ENCODE data around the gene SLK. TPM values are rescaled to one million over a fixed set of nuclear protein-coding genes. Genes with fewer than 3 reads are reported as not detected.

Gene SLK
- total RNA-seq, 1 experiment from 2014 or later: 40.8 TPM

- POLR2A ChIA-PET: no interaction called here
- Histone ChIP-seq H3K36me3 (ENCODE audit: control insufficient read depth, insufficient read depth, low read length) (peaks cover 41% of the 10 kb centered on the region), H3K4me1 (ENCODE audit: control insufficient read depth, insufficient read depth, low read length) (no peaks in the 10 kb centered on the region), H3K27me3 (ENCODE audit: control insufficient read depth, insufficient read depth, low read length) (no peaks in the 10 kb centered on the region), H3K27ac (ENCODE audit: low read length) (no peak overlapping the region), H3K4me3 (ENCODE audit: low read depth in 2 of 2, low read length in 2 of 2) (no peak overlapping the region), H3K9me3 (ENCODE audit: control insufficient read depth, insufficient read depth, low read depth, low read length) (no peaks in the 10 kb centered on the region)
- DNase-seq (ENCODE audit: low read depth, low spot score) (no peak), ATAC-seq (no peak)
- CTCF ChIA-PET: interaction anchor here (0.6 kb wide), 1 partner anchor 30 kb away, joined by 3 read pairs; no protein-coding TSS in a partner anchor
- no TSS peak for BruUV-seq (replicated peaks)
- intact Hi-C loops (cut with micrococcal nuclease; ENCODE audit: unreplicated experiment) (no loop called here), in situ Hi-C loops (cut with HindIII; ENCODE audit: low pct_unique_long_range_greater_than_20kb, low sequenced_read_pairs) (no loop called here)
- TF ChIP-seq POLR2AphosphoS5 (IDR thresholded peaks at IDR 0.05; ENCODE audit: low read depth, low read length) (no peak), SIN3A (IDR thresholded peaks at IDR 0.05; ENCODE audit: borderline replicate concordance, insufficient read depth, low read depth, low read length) (no peak), CTCF (IDR thresholded peaks at IDR 0.05) (no peak), TCF7L2 (IDR thresholded peaks at IDR 0.05; ENCODE audit: low read depth, low read length) (no peak)
- TF ChIP-seq, protein P1, sequence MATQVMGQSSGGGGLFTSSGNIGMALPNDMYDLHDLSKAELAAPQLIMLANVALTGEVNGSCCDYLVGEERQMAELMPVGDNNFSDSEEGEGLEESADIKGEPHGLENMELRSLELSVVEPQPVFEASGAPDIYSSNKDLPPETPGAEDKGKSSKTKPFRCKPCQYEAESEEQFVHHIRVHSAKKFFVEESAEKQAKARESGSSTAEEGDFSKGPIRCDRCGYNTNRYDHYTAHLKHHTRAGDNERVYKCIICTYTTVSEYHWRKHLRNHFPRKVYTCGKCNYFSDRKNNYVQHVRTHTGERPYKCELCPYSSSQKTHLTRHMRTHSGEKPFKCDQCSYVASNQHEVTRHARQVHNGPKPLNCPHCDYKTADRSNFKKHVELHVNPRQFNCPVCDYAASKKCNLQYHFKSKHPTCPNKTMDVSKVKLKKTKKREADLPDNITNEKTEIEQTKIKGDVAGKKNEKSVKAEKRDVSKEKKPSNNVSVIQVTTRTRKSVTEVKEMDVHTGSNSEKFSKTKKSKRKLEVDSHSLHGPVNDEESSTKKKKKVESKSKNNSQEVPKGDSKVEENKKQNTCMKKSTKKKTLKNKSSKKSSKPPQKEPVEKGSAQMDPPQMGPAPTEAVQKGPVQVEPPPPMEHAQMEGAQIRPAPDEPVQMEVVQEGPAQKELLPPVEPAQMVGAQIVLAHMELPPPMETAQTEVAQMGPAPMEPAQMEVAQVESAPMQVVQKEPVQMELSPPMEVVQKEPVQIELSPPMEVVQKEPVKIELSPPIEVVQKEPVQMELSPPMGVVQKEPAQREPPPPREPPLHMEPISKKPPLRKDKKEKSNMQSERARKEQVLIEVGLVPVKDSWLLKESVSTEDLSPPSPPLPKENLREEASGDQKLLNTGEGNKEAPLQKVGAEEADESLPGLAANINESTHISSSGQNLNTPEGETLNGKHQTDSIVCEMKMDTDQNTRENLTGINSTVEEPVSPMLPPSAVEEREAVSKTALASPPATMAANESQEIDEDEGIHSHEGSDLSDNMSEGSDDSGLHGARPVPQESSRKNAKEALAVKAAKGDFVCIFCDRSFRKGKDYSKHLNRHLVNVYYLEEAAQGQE (IDR thresholded peaks at IDR 0.05; ENCODE audit: insufficient read depth in 1 of 2, low read depth in 2 of 2, low read length in 1 of 2): no peak
Observed at GRCh38 chr10:103998805-103999204, 31.9 kb downstream of the SLK start.

GRCh38 chr10:104002911-104003310 lies 36.0 kb downstream of the SLK start:
- no peak for ATAC-seq
- no peak overlapping the region for H3K4me3 ChIP-seq (ENCODE audit: low read depth in 2 of 2, low read length in 2 of 2)
- H3K27ac ChIP-seq (ENCODE audit: low read length): no peak overlapping the region
- no peaks in the 10 kb centered on the region for H3K9me3 ChIP-seq (ENCODE audit: control insufficient read depth, insufficient read depth, low read depth, low read length)
- no peaks in the 10 kb centered on the region for H3K27me3 ChIP-seq (ENCODE audit: control insufficient read depth, insufficient read depth, low read length)
- no TSS peak for BruUV-seq (replicated peaks)
- TF ChIP-seq TCF7L2 (IDR thresholded peaks at IDR 0.05; ENCODE audit: low read depth, low read length) (no peak), SIN3A (IDR thresholded peaks at IDR 0.05; ENCODE audit: borderline replicate concordance, insufficient read depth, low read depth, low read length) (no peak), POLR2AphosphoS5 (IDR thresholded peaks at IDR 0.05; ENCODE audit: low read depth, low read length) (no peak), CTCF (IDR thresholded peaks at IDR 0.05) (no peak)
- TF ChIP-seq, protein P1 (IDR thresholded peaks at IDR 0.05; ENCODE audit: insufficient read depth in 1 of 2, low read depth in 2 of 2, low read length in 1 of 2): no peak
- ChIA-PET POLR2A (no interaction called here), CTCF (no interaction called here)
- in situ Hi-C loops (cut with HindIII; ENCODE audit: low pct_unique_long_range_greater_than_20kb, low sequenced_read_pairs) (no loop called here), intact Hi-C loops (cut with micrococcal nuclease; ENCODE audit: unreplicated experiment) (no loop called here)
- DNase-seq (ENCODE audit: low read depth, low spot score): no peak
- no peaks in the 10 kb centered on the region for H3K4me1 ChIP-seq (ENCODE audit: control insufficient read depth, insufficient read depth, low read length)
- H3K36me3 ChIP-seq (ENCODE audit: control insufficient read depth, insufficient read depth, low read length): peaks cover 55% of the 10 kb centered on the region

All from Panc1 (cell line).